AG09309 (cell line): ENCODE measurements around the gene TRABD2B.

Experiments
- DNase-seq: peaks from one replicate; pipeline ENCODE4 v3.0.0-alpha.2; 2010; ENCODE audit warnings: low read depth
- H3K4me3 ChIP-seq: 2 replicates; pipeline ENCODE4 v1.5.1; 2011; ENCODE audit warnings: mild to moderate bottlenecking, low read depth, low read length, moderate library complexity; ENCODE audit not compliant: control insufficient read depth
- CTCF ChIP-seq: IDR thresholded peaks from 2 replicates; pipeline ENCODE4 v1.5.1; 2011; ENCODE audit warnings: mild to moderate bottlenecking, low read depth, low read length, inconsistent platforms; ENCODE audit not compliant: insufficient read depth, control insufficient read depth; ENCODE audit errors: missing control alignments

TRABD2B gene

DNA sequence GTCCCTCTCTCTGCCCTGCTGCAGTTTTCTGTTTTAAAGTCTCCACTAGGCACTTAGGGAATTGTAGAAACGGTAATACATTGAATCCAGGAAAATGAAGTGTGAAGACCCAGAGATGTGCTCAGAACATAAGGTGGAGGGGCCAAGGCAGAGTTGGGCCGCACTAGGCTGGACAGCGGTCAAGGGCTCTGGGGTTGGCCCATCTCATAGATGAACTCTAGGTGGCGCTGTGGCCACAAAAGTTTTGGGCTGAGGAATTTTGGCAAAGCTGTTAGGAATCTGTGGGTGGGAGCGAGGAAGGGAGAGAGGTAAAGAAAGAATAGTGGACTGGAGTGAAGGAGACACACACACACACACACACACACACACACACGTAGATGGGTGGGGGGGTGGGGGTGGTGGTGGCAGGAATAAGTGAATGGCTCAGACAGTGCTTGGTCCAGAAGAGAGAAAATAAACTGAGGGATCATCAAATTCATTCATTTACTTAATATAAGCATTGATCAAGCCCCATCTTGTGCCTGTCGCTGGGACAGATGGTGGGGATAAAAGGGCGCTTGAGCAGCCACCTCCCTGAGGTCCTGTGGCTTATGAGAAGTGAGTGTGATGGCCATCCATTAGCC lies 258.5 kb downstream of the TRABD2B start:
- no peak for DNase-seq
- peak; percentile 77 for TF ChIP-seq CTCF

GRCh38 chr1:47732489-47732888 lies 264.7 kb downstream of the TRABD2B start:
- no peak overlapping the region for H3K4me3 ChIP-seq
- TF ChIP-seq CTCF: no peak
- DNase-seq: no peak

More for the DNA sequence above, 258.5 kb downstream of the TRABD2B start:
- no peak overlapping the region for H3K4me3 ChIP-seq

DNA sequence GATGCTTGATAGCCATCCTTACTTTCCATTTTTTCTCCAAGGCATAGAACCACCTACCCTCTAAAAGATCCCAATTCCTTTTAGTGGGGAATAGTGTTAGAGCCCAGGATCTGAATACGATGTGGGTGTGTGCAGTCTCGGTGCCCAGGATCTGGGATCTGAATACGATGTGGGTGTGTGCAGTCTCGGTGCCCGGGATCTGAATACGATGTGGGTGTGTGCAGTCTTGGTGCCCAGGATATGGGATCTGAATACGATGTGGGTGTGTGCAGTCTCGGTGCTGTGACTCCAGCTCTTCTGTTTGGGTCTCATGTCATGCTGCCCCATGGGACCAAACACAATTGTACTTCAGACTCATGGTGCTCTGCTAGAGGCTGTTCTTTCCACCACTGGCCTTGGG lies 265.5 kb downstream of the TRABD2B start:
- no peak for TF ChIP-seq CTCF
- no peak for DNase-seq
- H3K4me3 ChIP-seq: no peak overlapping the region

DNA sequence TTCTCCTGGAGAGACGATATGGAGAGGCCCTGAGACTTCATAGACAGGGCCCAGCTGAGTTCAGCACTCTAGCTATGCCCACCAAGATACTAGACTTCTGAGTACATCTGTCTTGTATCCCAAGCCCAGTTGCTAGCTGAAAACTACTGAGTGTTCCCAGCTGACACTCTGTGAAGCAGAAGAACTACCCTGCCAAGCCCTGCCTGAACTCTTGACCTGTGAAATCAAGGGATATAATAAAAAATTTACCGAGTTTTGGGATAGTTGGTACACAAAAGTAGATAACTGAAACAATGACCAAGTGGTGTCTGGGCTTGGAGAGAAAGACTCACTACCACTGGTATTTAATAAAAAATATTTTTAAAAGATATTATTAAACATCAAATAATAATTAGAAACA lies 267.5 kb downstream of the TRABD2B start:
- no peak for TF ChIP-seq CTCF
- no peak for DNase-seq
- no peak overlapping the region for H3K4me3 ChIP-seq

DNA sequence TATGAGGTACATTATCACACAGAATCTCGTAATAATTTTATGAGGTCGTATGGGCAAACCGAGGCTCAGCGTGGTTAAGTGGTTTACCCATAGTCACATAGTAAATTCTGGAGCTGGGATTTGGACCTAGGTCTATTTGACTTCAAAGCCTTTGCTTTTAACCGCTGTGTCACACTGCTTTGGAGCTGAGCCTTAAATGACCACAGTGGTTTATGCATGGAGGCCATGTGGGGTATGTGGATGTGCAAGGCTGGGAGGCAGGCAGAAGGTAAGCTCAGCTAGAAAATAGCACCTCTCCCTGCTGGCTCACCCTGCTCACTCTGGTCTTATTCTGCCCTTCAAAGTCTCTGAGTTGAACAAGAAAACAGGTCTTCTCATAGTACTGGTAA lies 269.5 kb downstream of the TRABD2B start:
- no peak for TF ChIP-seq CTCF
- no peak for DNase-seq
- H3K4me3 ChIP-seq: no peak overlapping the region

DNA sequence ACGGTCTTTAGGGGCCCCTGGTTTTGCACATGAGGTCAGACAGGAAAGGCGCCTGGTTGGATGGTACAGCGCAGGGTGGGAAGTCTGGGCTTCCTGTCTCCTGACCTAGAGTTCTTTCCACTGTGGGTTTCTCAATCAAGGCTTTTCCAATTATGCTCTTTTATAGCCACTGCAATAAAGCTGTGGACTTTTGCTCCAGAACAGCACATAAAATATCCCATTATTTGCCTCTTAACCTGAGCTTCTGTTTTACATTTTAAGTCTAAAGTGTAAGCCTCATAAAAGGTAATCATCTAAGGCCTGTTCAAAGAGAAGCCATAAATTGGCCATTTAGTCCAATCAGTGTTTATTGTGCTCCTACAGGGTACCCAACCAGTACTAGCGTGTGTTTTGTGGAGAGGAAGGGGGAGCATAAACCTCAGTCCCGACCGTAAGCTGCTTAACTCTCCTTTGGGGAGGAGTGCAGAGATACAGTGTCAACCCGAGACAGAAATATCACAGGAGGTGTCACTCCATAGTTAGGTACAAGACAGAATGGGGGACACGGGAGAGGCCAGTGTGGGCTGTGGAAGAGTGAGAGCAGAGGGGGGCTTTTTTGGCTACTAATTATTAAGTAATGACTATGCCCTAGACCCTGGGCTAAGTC lies 270.0 kb downstream of the TRABD2B start:
- no peak overlapping the region for H3K4me3 ChIP-seq
- DNase-seq: no peak
- TF ChIP-seq CTCF: no peak
